Cerebellar nuclear complex (tissue), 1 donor: ENCODE measurements around the gene TGFB2.

ENCODE experiments used
- DNase-seq, 2 experiments: peaks; one replicate each; lab custom pipeline; 2025; lab: John Stamatoyannopoulos, UW

The TGFB2 gene

GRCh38 chr1:218390618-218391017, 45.5 kb downstream of the TGFB2 start:
- DNase-seq: no peak

DNA sequence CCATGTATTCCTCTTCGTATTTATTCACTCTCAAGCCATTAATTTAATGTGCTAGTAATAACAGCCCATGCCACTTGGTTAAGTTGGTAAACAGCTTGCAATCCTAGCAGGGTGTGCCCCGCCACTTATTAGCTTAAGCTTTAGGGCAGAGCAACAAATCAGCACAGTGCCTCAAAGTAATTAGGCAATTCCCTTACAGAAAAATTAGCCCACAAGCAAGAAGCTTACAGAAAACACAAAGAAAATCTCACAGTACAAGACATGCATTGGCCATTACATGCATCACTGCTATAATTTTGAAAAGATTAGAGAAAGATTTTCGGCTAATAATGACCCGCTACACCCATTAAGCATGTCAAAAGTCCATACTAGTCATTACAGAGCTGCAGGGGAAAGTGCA, 47.6 kb downstream of the TGFB2 start:
- DNase-seq: no peak

GRCh38 chr1:218394416-218394815, 49.3 kb downstream of the TGFB2 start:
- no peak for DNase-seq

GRCh38 chr1:218394989-218395388, 49.9 kb downstream of the TGFB2 start:
- DNase-seq: no peak

- no peak for DNase-seq
Measured at GRCh38 chr1:218395916-218396315, 50.8 kb downstream of the TGFB2 start.

DNA sequence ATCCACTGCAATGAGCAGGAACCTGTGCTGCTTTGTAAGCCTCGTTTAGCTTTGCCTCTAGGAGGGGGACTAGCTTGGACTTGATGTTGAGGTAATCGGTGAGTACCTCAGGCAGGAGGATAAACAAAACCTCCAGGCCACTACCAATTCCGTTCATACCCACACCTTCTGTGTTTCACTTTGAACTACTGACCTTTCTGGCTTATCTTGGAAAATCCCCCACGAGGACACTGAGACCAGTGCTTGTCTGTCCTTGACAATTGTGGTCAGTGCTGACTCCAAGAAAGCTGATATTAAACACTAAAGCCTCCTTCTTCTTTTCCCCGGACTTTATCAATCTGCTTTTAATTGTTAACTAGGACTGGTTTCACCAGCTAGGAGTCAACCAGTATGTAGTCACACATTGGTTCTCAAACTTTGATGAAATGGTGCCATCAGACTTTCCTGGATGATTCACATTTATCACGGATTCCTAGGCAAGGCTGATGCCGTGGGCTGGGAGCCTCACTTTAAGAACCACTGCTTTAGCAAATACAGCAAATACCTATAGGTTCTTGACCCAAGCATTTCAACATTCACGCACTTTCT, 52.7 kb downstream of the TGFB2 start:
- no peak for DNase-seq

- DNase-seq: no peak
Measured at GRCh38 chr1:218400624-218401023, 55.5 kb downstream of the TGFB2 start.

DNA sequence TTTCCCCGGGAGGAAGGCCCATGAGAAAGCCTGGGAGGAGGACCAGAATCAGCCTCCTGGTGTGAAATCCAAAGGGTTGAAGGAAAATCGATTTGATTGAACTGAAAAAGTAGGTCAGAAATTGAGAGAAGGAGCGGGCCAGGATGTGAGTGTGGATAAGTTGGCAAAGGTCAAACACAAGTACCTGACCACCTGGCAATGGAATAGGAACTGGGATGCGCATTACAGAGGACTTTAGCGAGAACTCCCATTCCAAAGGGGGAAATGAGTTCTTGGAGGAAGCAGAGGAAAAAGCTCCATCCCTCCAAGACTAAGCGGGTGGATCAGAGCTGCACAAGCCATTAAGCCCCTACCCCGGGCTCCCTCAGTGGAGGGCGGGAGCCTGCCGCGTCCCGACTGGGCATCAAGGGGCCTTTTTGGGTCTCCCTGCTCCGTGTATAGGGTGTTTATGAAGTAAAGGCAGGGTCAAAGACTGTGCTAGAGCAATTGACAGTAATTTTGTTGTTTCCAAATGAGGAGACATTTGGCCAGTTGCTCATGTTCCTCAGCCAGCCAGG, 56.4 kb downstream of the TGFB2 start:
- no peak for DNase-seq

GRCh38 chr1:218401998-218402785, 57.1 kb downstream of the TGFB2 start:
- DNase-seq: no peak

- no peak for DNase-seq
Measured at GRCh38 chr1:218402786-218403120, 57.6 kb downstream of the TGFB2 start.

DNA sequence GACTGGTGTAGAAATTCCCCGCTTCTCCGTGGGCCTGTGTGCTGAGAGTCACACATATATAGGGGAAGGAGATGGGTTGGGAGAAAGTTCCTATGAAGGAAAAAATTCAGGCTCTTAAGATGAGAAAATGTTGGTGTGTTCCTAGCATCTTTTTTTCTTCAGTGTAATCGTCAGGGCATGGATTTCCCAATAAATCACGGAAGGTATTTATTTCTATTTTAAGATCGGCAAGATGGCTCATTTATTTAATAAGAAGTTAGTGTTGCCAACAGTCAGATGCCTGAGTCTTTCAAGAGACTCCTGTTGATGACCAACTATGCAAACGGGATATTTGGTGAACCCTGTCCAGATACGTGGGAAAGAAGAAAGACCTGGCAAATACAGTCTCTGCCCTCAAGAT, 58.2 kb downstream of the TGFB2 start:
- no peak for DNase-seq

- no peak for DNase-seq
Measured at GRCh38 chr1:218407630-218408029, 62.5 kb downstream of the TGFB2 start.

- no peak for DNase-seq
Measured at GRCh38 chr1:218408135-218408534, 63.0 kb downstream of the TGFB2 start.

- no peak for DNase-seq
Measured at GRCh38 chr1:218408942-218409341, 63.8 kb downstream of the TGFB2 start.

GRCh38 chr1:218409946-218410510, 64.9 kb downstream of the TGFB2 start:
- no peak for DNase-seq

- no peak for DNase-seq
Measured at GRCh38 chr1:218411101-218411500, 66.0 kb downstream of the TGFB2 start.

DNA sequence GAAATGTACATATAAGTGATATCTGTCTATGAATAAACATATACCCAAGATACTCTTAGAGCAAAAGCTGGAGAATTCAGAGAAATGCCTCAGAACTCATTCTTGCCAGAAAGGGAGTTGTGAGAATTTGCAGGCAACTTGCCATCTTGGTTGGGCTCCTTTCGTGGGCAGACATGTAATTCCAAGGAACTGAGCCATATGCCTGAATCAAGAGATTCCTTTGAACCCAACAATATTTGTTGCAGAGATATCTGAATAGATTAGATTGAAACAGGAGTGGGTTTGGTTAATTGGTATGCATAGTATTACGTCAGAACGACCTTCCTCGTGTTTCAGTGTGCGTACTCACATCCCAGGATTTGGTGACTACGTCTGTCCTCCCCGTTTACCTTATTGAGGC, 67.0 kb downstream of the TGFB2 start:
- DNase-seq: no peak

DNA sequence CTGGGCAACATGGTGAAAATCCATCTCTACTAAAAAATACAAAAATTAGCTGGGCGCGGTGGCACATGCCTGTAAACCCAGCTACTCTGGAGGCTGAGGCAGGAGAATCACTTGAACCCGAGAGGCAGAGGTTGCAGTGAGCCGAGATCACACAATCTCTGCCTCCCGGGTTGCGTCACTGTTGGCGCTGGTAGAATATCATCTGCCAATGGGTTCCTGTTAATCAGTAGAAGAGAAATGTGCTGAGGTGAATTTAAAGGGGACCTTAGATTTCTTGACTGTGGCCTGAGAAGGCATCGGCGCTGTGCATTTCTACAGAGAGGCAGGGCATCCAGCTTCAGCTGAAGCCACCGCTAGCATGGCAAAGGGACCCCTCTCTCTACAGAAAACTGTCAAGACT, 68.0 kb downstream of the TGFB2 start:
- no peak for DNase-seq

DNA sequence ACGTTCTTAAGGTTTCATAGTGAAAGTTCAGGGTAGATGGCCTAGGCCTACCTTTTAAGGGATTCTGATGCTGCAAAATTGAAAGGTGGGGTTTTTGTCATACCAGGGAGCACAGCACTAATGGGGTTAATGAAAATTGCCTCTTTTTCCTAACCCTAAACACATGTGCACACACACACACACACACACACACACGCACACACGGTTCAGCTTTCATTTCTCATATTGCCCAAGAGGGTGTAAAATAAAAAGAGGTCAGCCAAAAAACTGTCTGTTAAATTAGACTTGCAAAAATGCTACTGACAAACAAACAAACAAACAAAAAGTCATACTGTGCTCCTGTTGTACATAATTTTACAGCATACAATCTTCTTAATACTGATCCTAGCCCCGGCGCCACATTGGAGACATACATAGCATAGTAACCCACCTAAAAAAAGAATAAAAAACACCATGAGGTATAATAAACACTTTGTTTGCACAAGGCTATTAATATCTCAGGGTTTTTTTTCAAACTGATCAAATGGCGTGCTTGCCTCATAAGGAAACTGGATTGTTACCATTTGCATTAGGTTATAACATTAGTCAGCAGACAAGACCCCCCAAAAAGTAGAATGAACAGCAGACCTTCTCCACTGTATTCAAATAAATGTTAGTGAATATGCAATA, 69.1 kb downstream of the TGFB2 start:
- no peak for DNase-seq

DNA sequence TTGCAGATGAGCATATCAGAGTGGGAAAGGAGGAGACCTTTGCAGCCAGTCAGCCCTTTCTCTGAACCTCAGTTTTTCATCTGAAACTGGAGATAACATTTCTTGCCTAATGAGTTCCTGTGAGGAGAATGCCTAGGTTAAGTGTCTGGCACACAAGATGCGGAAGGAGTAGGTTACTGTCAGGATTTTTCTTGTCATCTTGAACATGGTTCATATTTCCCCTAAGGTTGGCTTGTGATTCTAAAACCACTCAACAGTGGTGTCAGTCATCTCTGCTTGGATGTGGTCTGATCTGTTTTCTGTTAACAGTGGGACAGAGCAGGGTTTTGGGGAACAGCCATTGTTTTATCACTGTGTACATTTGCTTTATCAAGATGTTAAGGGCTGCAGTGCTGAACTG, 70.6 kb downstream of the TGFB2 start:
- DNase-seq: no peak

DNA sequence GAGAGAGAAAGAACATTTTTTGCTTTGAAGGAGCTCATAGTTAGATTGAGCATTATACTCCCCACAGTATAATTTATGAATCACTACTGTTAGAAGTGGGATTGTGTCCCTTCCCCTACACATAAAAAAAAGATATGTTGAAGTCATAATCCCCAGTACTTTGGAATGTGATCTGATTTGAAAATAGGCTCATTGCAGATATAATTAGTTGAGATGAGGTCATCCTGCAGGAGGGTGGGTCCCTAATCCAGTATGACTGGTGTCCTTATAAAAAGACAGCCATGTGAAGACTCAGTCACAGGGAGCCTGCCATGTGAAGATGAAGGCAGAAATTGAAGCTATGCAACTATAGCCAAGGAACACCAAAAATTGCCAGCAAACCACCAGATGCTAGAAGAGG, 76.4 kb downstream of the TGFB2 start:
- DNase-seq: no peak

DNA sequence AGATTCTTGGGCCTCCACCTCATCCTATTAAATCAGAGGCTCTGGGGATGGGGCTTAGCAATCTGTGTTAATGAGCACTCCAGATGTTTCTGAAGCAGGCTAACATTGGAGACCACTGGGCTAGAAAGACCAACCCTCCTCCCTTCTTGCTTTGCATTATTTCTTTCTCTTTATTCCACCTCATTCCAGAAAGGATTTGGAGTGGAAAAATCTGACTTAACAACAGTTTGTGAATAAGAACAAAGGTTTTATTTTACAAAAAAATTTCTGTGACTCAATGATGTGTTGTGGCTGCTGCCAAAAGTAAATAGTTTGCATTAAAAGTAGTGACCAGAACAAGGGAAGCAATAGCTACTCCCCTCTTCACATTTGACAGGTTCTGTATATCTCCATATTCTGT, 79.4 kb downstream of the TGFB2 start:
- DNase-seq: no peak
